Memory B cell (primary cell): ENCODE measurements around the gene LRRC25.
"Not testable (repeated sequence)": the region's sequence is repeated elsewhere in the genome, so short reads cannot be mapped to it uniquely, and the experiment has no call there.

Experiments used
- ATAC-seq: fragments of 150-1000 bp; cut with Tn5 transposase; 2 replicates; pipeline ENCODE4 v1.10.0; 2021; ENCODE audit warnings: low read depth, mild to moderate bottlenecking, moderate library complexity
- DNase-seq, 2 donors: peaks; one replicate each; pipeline ENCODE4 v3.0.0; 2022; ENCODE audit warnings: low spot score in 2 of 2
- H3K27ac Mint-ChIP-seq: one replicate; pipeline ENCODE4 v1.8.0; 2022; ENCODE audit warnings: mild to moderate bottlenecking, moderate library complexity, mixed read lengths
- H3K27me3 Mint-ChIP-seq: one replicate; pipeline ENCODE4 v1.8.0; 2022; ENCODE audit warnings: mixed read lengths
- H3K36me3 Mint-ChIP-seq: one replicate; pipeline ENCODE4 v1.8.0; 2022; ENCODE audit warnings: mild to moderate bottlenecking, mixed read lengths
- H3K4me1 Mint-ChIP-seq: one replicate; pipeline ENCODE4 v1.8.0; 2022; ENCODE audit warnings: mixed read lengths
- H3K4me3 Mint-ChIP-seq: one replicate; pipeline ENCODE4 v1.8.0; 2022; ENCODE audit warnings: mild to moderate bottlenecking, moderate library complexity, mixed read lengths
- H3K9me3 Mint-ChIP-seq: one replicate; pipeline ENCODE4 v1.8.0; 2022; ENCODE audit warnings: mixed read lengths

Gene LRRC25

DNA sequence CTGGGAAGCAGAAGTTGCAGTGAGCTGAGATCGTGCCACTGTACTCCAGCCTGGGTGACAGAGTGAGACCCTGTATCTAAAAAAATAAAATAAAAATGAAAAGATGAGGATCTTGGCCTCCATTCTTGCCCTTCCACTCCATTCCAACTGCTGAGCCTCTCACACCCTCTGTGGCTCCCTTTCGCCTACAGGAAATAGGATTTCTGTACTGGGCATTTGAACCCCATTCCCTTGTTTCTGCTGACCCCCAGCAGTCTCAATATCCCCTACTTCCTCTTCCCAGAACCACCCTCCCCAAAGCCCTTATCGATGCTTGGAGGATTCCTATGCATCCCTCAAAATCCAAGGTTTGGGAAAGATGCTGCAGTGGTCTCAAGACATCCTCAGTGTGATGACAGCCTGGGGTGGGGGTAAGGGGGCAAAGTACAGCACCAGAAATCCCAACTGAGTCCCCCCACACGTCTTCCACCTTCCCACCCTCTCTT, 24.0 kb downstream of the LRRC25 start:
- Mint-ChIP-seq H3K4me3 (no peak overlapping the region), H3K27me3 (peaks cover 2% of the 10 kb centered on the region), H3K4me1 (peaks cover 9% of the 10 kb centered on the region), H3K27ac (no peak overlapping the region), H3K9me3 (no peaks in the 10 kb centered on the region), H3K36me3 (no peaks in the 10 kb centered on the region)
- DNase-seq (no peak), ATAC-seq (no peak)

DNA sequence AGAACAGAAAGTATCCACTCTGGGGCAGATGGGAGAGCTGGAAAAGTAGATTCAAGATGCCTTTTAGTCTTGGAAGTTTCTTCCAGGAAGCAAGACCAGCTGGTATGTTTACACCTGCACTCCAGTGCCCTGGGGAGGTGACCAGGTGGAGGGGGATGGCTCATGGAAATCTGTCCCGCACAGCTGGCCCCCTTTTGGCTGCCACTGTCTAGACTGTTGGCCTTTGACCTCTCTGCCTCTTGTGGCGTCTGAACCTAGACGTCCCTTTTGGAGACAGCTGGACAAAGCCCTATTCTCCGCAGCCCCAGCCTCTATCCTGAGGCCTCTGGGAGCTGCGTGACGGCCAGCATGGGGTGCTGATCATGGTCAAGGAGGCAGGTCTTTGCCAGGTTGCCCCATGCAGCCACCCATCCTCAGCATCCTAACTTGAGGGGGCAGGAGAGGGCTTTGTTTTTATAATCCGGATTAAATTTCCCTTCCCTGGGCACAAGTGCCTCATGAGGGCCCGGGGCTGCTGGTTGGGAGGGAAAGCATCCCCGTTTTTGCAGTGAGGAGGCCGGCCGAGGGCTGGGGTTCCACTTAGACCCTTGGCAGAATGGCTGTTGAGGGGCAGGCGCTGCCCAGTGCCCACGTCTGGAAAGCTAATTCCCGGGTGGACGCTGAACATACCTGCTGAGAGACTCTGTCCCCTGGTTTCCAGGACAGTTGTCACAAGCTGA, 28.8 kb downstream of the LRRC25 start:
- no peak for DNase-seq
- Mint-ChIP-seq H3K27me3 (no peaks in the 10 kb centered on the region), H3K4me3 (no peak overlapping the region), H3K27ac (no peak overlapping the region), H3K4me1 (peaks cover 3% of the 10 kb centered on the region), H3K9me3 (no peaks in the 10 kb centered on the region), H3K36me3 (peaks cover 13% of the 10 kb centered on the region)
- no peak for ATAC-seq

GRCh38 chr19:18366021-18366435, 31.4 kb downstream of the LRRC25 start:
- Mint-ChIP-seq H3K9me3 (no peaks in the 10 kb centered on the region), H3K27me3 (no peaks in the 10 kb centered on the region), H3K4me3 (no peak overlapping the region), H3K27ac (no peak overlapping the region), H3K36me3 (peaks cover 27% of the 10 kb centered on the region), H3K4me1 (no peaks in the 10 kb centered on the region)
- no peak for DNase-seq
- no peak for ATAC-seq

- Mint-ChIP-seq H3K27me3 (no peaks in the 10 kb centered on the region), H3K27ac (no peak overlapping the region), H3K4me3 (no peak overlapping the region), H3K36me3 (peaks cover 27% of the 10 kb centered on the region), H3K4me1 (no peaks in the 10 kb centered on the region), H3K9me3 (no peaks in the 10 kb centered on the region)
- ATAC-seq: no peak
- no peak for DNase-seq
Measured at GRCh38 chr19:18364826-18365528, 32.4 kb downstream of the LRRC25 start.

DNA sequence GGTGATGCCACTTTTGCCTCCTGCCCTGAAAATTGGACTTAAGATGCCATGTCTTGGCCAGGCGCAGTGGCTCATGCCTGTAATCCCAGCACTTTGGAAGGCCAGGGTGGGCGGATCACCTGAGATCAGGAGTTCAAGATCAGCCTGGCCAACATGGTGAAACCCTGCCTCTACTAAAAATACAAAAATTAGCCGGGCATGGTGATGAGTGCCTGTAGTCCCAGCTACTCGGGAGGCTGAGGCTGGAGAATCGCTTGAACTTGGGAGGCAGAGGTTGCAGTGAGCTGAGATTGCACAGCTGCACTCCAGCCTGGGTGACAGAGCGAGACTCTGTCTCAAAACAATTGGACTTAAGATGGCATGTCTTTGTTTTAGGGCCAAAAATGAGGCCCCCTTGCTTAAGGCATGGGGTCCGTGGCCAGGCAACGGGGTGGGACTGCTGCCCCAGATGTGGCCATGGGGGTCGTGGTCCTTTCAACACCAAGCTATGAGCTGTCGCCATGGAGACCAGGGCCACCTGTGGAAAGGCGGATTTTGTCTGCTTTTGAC, 33.1 kb downstream of the LRRC25 start:
- H3K36me3 Mint-ChIP-seq: peaks cover 31% of the 10 kb centered on the region
- H3K27me3 Mint-ChIP-seq, DNase-seq, H3K4me1 Mint-ChIP-seq, H3K27ac Mint-ChIP-seq, H3K4me3 Mint-ChIP-seq, ATAC-seq, H3K9me3 Mint-ChIP-seq: not testable (repeated sequence)

DNA sequence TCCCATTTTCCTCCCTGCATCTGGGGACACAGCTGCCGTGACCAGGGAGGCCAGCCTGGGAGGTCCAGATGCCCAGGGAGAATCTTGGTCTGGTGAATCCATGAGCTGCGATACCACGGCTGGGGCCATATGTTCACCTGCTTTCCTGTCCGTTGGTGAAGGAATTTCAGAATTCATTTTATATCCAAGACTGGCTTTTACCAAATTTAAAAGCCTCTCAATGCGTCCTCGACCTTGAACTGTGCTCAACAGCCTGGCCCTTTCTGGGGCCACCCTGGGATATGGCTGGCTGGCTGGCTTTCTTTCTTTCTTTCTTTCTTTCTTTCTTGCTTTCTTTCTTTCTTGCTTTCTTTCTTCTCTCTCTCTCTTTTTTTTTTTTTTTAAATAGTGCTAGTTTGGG, 33.6 kb downstream of the LRRC25 start:
- Mint-ChIP-seq H3K36me3 (peaks cover 34% of the 10 kb centered on the region), H3K4me1 (no peaks in the 10 kb centered on the region), H3K4me3 (no peak overlapping the region), H3K27me3 (no peaks in the 10 kb centered on the region), H3K27ac (no peak overlapping the region), H3K9me3 (no peaks in the 10 kb centered on the region)
- ATAC-seq (no peak), DNase-seq (no peak)

DNA sequence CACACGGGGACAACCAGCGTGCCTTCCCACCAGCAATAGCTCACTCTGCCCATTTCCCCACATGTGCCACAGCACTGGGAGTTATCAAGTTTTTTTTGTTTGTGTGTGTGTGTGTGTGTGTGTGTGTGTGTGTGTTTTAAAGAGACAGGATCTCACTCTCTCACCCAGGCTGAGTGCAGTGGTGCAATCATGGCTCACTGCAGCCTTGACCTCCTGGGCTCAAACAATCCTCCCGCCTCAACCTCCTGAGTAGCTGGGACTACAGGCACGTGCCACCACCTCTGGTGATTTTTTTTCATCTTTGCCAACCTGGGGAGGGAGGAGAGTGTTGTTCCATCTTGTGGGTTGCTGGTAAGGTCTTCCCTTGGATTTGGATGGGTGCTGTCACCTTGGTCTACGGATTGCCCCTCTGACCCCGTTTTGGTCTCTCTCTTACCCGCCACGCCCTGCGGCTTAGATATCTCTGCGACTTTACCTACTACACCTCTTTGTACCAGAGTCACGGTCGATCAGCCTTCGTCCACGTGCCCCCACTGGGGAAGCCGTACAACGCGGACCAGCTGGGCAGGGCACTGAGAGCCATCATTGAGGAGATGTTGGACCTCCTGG, 34.4 kb downstream of the LRRC25 start:
- H3K27ac Mint-ChIP-seq: no peak overlapping the region
- H3K4me3 Mint-ChIP-seq: no peak overlapping the region
- DNase-seq (no peak), ATAC-seq (no peak)
- H3K9me3 Mint-ChIP-seq: no peaks in the 10 kb centered on the region
- peaks cover 36% of the 10 kb centered on the region for H3K36me3 Mint-ChIP-seq
- H3K4me1 Mint-ChIP-seq: no peaks in the 10 kb centered on the region
- no peaks in the 10 kb centered on the region for H3K27me3 Mint-ChIP-seq

GRCh38 chr19:18361646-18362045, 35.8 kb downstream of the LRRC25 start:
- Mint-ChIP-seq H3K4me3 (no peak overlapping the region), H3K36me3 (peaks cover 42% of the 10 kb centered on the region), H3K27me3 (no peaks in the 10 kb centered on the region), H3K4me1 (no peaks in the 10 kb centered on the region), H3K9me3 (no peaks in the 10 kb centered on the region), H3K27ac (no peak overlapping the region)
- no peak for ATAC-seq
- DNase-seq: no peak

- no peak for DNase-seq
- Mint-ChIP-seq H3K27ac (no peak overlapping the region), H3K36me3 (peaks cover 37% of the 10 kb centered on the region)
Measured at GRCh38 chr19:18357041-18357440, 40.4 kb downstream of the LRRC25 start.

DNA sequence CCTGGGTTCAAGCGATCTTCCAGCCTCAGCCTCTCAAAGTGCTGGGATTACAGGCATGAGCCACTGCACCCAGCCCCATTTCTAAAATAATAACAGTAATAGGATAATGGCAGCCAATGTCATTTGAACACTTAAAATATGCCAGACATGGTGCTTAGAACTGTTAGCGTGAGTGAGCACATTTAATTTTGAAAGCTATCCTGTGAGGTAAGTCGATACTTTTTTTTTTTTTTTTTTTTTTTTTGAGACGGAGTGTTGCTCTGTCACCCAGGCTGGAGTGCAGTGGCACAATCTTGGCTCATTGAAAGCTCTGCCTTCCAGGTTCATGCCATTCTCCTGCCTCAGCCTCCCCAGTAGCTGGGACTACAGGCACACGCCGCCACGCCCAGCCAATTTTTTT, 42.7 kb downstream of the LRRC25 start:
- H3K36me3 Mint-ChIP-seq: peaks cover 31% of the 10 kb centered on the region
- DNase-seq, H3K27ac Mint-ChIP-seq, H3K27me3 Mint-ChIP-seq, H3K9me3 Mint-ChIP-seq, H3K4me1 Mint-ChIP-seq, H3K4me3 Mint-ChIP-seq, ATAC-seq: not testable (repeated sequence)

More at GRCh38 chr19:18357041-18357440, 40.4 kb downstream of the LRRC25 start:
- Mint-ChIP-seq H3K4me1 (no peaks in the 10 kb centered on the region), H3K27me3 (no peaks in the 10 kb centered on the region), H3K9me3 (no peaks in the 10 kb centered on the region), H3K4me3 (no peak overlapping the region)
- no peak for ATAC-seq

- Mint-ChIP-seq H3K9me3 (no peaks in the 10 kb centered on the region), H3K36me3 (peaks cover 28% of the 10 kb centered on the region), H3K4me3 (no peak overlapping the region), H3K4me1 (no peaks in the 10 kb centered on the region), H3K27ac (no peak overlapping the region), H3K27me3 (no peaks in the 10 kb centered on the region)
- ATAC-seq (no peak), DNase-seq (no peak)
Measured at GRCh38 chr19:18353378-18354005, 43.9 kb downstream of the LRRC25 start.

- Mint-ChIP-seq H3K9me3 (no peaks in the 10 kb centered on the region), H3K27me3 (no peaks in the 10 kb centered on the region), H3K36me3 (peaks cover 22% of the 10 kb centered on the region), H3K27ac (no peak overlapping the region), H3K4me3 (no peak overlapping the region), H3K4me1 (peaks cover 3% of the 10 kb centered on the region)
- no peak for ATAC-seq
- no peak for DNase-seq
Measured at GRCh38 chr19:18351544-18351943, 45.9 kb downstream of the LRRC25 start.

DNA sequence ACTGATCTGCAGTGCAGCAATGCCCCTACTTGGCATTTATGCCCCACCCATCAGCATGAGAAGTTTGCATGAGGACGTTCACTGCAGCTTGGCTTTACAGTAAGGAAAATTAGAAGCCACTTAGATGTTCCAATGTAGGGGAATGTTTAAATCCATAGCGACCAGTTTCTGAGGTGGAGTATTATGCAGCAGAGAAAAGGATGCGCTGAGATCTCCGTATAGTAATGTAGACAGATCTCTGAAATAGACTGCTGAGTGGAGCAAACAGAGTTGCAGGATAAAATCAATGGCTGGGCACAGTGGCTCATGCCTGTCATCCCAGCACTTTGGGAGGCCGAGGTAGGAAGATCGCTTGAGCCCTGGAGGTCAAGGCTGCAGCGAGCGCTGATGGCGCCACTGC, 46.9 kb downstream of the LRRC25 start:
- H3K4me1 Mint-ChIP-seq: peaks cover 6% of the 10 kb centered on the region

More for the DNA sequence above, 46.9 kb downstream of the LRRC25 start:
- ATAC-seq (no peak), DNase-seq (no peak)
- no peaks in the 10 kb centered on the region for H3K9me3 Mint-ChIP-seq
- H3K27ac Mint-ChIP-seq: no peak overlapping the region
- no peak overlapping the region for H3K4me3 Mint-ChIP-seq
- H3K36me3 Mint-ChIP-seq: peaks cover 22% of the 10 kb centered on the region
- H3K27me3 Mint-ChIP-seq: no peaks in the 10 kb centered on the region
